ENCODE measurements around the gene PDIA5. TPM values are rescaled to one million over a fixed set of nuclear protein-coding genes. Genes with fewer than 3 reads are reported as not detected.

PDIA5 gene
- total RNA-seq, 1 donor from 2014 or later: 14.2 TPM

- Mint-ChIP-seq H3K4me3 (no peak overlapping the region), H3K4me1 (no peaks in the 10 kb centered on the region), H3K27me3 (ENCODE audit: low read depth) (peaks cover 7% of the 10 kb centered on the region), H3K27ac (ENCODE audit: unreplicated experiment) (no peak overlapping the region), H3K9me3 (no peaks in the 10 kb centered on the region), H3K36me3 (ENCODE audit: low read depth) (no peaks in the 10 kb centered on the region)
- no peak for DNase-seq (ENCODE audit: low read depth, low spot score)
- no peak for TF ChIP-seq CTCF (conservative IDR thresholded peaks at IDR 0.05)
These were observed 8.3 kb upstream of the PDIA5 start for GRCh38 chr3:123058505-123058904.

GRCh38 chr3:123060054-123060453 is 6.8 kb upstream of the PDIA5 start:
- Mint-ChIP-seq H3K9me3 (no peaks in the 10 kb centered on the region), H3K36me3 (ENCODE audit: low read depth) (no peaks in the 10 kb centered on the region), H3K4me1 (no peaks in the 10 kb centered on the region), H3K27me3 (ENCODE audit: low read depth) (peaks cover 7% of the 10 kb centered on the region), H3K27ac (ENCODE audit: unreplicated experiment) (no peak overlapping the region), H3K4me3 (no peak overlapping the region)
- TF ChIP-seq CTCF (conservative IDR thresholded peaks at IDR 0.05): no peak
- no peak for DNase-seq (ENCODE audit: low read depth, low spot score)

GRCh38 chr3:123061856-123062255 is 5.0 kb upstream of the PDIA5 start:
- Mint-ChIP-seq H3K27me3 (ENCODE audit: low read depth) (peaks cover 9% of the 10 kb centered on the region), H3K27ac (ENCODE audit: unreplicated experiment) (no peak overlapping the region), H3K4me1 (peaks cover 5% of the 10 kb centered on the region), H3K36me3 (ENCODE audit: low read depth) (peaks cover 2% of the 10 kb centered on the region), H3K4me3 (no peak overlapping the region), H3K9me3 (peaks cover 2% of the 10 kb centered on the region)
- no peak for DNase-seq (ENCODE audit: low read depth, low spot score)
- TF ChIP-seq CTCF (conservative IDR thresholded peaks at IDR 0.05): no peak

GRCh38 chr3:123063034-123063433 is 3.8 kb upstream of the PDIA5 start:
- peaks cover 2% of the 10 kb centered on the region for H3K9me3 Mint-ChIP-seq
- no peak overlapping the region for H3K27ac Mint-ChIP-seq (ENCODE audit: unreplicated experiment)
- no peak for TF ChIP-seq CTCF (conservative IDR thresholded peaks at IDR 0.05)
- no peak for DNase-seq (ENCODE audit: low read depth, low spot score)
- peaks cover 2% of the 10 kb centered on the region for H3K36me3 Mint-ChIP-seq (ENCODE audit: low read depth)
- no peak overlapping the region for H3K4me3 Mint-ChIP-seq
- H3K27me3 Mint-ChIP-seq (ENCODE audit: low read depth): peaks cover 9% of the 10 kb centered on the region
- H3K4me1 Mint-ChIP-seq: peaks cover 12% of the 10 kb centered on the region

GRCh38 chr3:123064506-123064905 is 2.3 kb upstream of the PDIA5 start:
- Mint-ChIP-seq H3K4me1 (peaks cover 25% of the 10 kb centered on the region), H3K27ac (ENCODE audit: unreplicated experiment) (no peak overlapping the region), H3K27me3 (ENCODE audit: low read depth) (peaks cover 14% of the 10 kb centered on the region), H3K36me3 (ENCODE audit: low read depth) (peaks cover 2% of the 10 kb centered on the region), H3K9me3 (peaks cover 2% of the 10 kb centered on the region), H3K4me3 (peak overlapping the region; percentile 61)
- no peak for DNase-seq (ENCODE audit: low read depth, low spot score)
- no peak for TF ChIP-seq CTCF (conservative IDR thresholded peaks at IDR 0.05)

- no peak for TF ChIP-seq CTCF (conservative IDR thresholded peaks at IDR 0.05)
- Mint-ChIP-seq H3K4me1 (peaks cover 25% of the 10 kb centered on the region), H3K27me3 (ENCODE audit: low read depth) (peaks cover 14% of the 10 kb centered on the region), H3K27ac (ENCODE audit: unreplicated experiment) (no peak overlapping the region), H3K4me3 (peak overlapping the region; percentile 61), H3K9me3 (peaks cover 2% of the 10 kb centered on the region), H3K36me3 (ENCODE audit: low read depth) (peaks cover 2% of the 10 kb centered on the region)
- no peak for DNase-seq (ENCODE audit: low read depth, low spot score)
These were observed 1.9 kb upstream of the PDIA5 start for GRCh38 chr3:123064914-123065313.

Measured in neural crest cell (in vitro differentiated cells).